ENCODE results near the gene GABBR1. TPM values are rescaled to one million over a fixed set of nuclear protein-coding genes. Genes with fewer than 3 reads are reported as not detected.

GABBR1 gene
- total RNA-seq, 4 donors from 2014 or later: 18.5 to 41.8 (median 21.9) TPM

DNA sequence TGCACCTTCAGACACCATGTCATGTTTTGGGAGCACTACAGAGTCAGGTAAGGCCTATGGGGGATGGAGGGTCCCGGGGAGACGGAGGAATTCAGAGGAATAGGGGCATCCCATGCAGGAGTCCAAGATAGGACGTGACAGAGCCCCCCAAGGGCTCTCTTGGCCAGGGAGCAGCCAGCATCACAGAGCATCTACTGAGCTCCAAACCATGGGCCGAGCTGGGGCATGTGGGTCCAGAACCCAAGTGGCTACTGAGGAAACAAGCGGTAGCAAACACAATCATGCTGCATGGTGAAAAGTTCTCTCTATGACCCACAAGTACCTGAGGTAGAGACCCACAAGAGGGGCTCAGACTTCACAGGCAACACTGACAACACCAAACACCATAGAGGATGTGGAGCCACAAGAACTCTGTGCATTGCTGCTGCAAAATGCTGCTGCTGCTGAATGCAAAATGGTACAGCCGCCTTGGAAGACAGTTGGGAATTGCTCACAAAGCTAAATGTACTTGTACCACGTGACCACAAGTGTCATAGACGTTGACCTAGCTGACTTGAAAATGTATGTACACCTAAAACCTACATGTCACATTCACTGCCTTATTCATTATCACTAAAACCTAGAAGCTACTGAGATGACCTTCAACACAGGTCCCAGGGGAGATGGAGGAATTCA lies 111.8 kb downstream of the GABBR1 start:
- DNase-seq (ENCODE audit: low spot score) (no peak), ATAC-seq (ENCODE audit: low FRiP score) (no peak)
- TF ChIP-seq, protein P1, sequence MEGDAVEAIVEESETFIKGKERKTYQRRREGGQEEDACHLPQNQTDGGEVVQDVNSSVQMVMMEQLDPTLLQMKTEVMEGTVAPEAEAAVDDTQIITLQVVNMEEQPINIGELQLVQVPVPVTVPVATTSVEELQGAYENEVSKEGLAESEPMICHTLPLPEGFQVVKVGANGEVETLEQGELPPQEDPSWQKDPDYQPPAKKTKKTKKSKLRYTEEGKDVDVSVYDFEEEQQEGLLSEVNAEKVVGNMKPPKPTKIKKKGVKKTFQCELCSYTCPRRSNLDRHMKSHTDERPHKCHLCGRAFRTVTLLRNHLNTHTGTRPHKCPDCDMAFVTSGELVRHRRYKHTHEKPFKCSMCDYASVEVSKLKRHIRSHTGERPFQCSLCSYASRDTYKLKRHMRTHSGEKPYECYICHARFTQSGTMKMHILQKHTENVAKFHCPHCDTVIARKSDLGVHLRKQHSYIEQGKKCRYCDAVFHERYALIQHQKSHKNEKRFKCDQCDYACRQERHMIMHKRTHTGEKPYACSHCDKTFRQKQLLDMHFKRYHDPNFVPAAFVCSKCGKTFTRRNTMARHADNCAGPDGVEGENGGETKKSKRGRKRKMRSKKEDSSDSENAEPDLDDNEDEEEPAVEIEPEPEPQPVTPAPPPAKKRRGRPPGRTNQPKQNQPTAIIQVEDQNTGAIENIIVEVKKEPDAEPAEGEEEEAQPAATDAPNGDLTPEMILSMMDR (IDR thresholded peaks at IDR 0.05): no peak

DNA sequence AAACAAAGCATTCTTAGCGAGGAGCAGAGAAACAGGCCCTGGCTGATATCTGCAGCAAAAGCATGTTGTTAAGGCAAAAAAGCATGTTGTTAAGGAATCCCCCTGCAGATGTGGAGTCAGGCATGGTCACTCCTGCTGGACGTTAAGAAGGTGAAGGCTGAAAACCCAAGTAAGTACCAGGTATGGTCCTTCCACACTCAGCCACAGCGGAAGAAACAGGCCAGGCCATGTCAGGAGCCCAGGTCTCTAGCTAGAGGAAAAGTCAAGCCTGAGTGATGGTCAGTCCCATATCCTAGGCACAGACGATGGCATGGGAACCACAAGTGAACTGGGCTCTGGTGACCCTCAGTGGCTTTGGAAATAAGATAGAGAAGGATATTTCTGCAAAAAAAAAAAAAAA lies 112.8 kb downstream of the GABBR1 start:
- TF ChIP-seq, protein P1 (IDR thresholded peaks at IDR 0.05): no peak
- DNase-seq (ENCODE audit: low spot score) (no peak), ATAC-seq (ENCODE audit: low FRiP score) (no peak)

DNA sequence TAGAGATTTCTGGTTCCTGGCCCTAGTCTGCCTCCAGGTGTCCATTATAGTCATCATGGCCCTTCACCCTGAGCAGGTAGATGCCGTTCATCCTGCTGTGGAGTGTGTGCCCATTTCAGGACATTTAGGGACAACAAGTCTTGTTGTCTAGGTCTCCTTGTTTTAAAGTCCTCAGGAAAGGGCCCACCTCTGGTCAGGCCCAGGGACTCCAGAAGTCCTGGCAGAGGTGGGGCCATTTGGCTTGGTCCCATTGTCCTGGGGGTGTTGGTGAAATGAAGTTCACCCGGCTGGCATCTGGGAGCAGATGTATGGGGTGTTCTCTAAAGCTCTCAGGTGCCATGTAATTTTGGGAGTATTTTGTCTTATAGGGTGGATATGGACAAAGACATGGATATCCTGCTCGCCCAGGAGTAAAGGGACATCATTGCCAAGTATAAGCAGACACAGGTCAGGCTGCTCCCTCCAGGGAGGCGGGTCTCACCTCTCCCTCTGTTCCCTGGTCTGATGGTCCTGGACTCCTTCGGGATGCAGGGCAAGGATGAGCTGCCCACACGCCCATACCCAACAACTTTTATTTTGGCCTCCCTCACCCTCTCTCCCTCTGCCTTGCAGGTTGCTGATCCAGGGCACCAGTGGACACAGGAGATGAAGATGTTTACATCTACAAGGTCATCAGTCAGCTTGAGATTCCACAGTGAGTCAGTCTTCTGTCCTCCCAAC lies 113.5 kb downstream of the GABBR1 start:
- TF ChIP-seq, protein P1 (IDR thresholded peaks at IDR 0.05): no peak
- no peak for ATAC-seq (ENCODE audit: low FRiP score)
- DNase-seq (ENCODE audit: low spot score): no peak

DNA sequence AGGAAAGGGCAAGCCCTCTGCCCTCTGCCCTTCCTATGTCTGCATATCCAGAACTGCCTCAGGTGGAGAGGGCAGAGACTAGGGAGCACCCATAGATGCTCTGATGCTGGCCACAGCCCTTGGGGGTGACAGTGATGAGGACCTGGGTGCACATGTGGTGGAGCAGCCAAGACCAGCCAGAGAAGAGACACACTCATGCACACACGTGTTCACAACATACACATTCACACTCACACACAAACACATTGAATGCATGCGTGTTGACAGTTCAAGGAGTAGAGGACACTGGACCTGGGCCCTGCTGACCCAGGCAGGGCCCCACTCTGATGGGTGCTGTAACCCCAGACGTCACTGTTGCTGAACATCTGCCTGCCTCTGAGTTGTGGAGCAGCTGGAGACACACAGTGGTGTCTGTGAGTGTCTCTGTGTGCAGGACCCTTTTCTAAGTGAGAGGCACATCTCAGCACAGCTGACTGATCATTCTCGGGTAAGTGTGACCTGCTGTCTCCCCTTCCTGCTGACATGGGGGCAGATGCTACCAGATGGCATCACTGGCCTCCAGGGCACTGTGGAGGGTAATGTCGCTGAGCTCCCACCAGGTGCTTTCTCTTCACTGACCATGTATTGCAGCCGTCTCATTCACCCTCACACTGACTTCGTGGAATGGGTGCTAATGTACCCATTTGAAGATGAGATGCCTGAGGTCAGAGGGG lies 115.1 kb downstream of the GABBR1 start:
- ATAC-seq (ENCODE audit: low FRiP score) (no peak), DNase-seq (ENCODE audit: low spot score) (no peak)
- TF ChIP-seq, protein P1 (IDR thresholded peaks at IDR 0.05): no peak

DNA sequence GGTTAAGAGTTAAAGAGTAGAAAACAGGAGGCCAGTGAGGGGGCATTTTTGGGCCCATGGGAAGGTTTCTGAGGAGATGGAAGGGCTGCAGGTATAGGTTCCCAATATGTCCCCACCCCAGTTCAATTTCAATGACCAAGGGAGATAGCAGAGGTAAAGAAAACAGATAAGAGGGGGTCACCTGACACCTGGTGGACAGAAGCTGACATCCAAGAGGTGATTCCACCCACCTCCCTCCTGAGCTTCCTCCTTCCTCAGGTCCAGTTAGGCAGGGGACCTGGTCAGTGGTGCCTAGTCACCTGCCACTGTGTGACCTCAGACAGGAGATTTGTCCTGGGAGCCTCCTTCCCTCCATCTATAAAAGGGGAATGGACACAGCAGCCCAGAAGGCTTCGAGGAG lies 115.7 kb downstream of the GABBR1 start:
- TF ChIP-seq, protein P1 (IDR thresholded peaks at IDR 0.05): no peak
- no peak for DNase-seq (ENCODE audit: low spot score)
- no peak for ATAC-seq (ENCODE audit: low FRiP score)

DNA sequence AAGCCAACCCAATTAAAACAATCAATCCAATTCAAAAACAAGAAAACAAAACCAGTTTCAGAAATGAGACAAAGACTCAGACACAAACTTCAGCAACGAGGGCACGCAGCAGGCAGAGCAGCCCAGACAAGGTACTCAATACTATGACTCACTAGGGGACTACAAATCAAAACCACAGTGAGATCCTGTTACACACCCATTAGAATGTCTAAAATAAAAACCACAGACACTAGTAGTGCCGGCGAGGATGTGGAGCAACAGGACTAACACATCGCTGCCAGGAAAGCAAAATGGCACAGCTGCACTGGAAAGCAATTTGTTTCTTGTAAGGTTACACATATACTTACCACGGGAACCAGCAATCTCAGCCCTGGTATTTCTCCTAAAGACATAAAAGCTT lies 116.9 kb downstream of the GABBR1 start:
- TF ChIP-seq, protein P1 (IDR thresholded peaks at IDR 0.05): no peak
- ATAC-seq (ENCODE audit: low FRiP score) (no peak), DNase-seq (ENCODE audit: low spot score) (no peak)

All from omental fat pad (tissue), 4 donors.